H1 (cell line): ENCODE data around the gene MYO9A. TPM values are rescaled to one million over a fixed set of nuclear protein-coding genes. Genes with fewer than 3 reads are reported as not detected.

ENCODE experiments used
- CTCF ChIA-PET: fragments of 300-600 bp; sonication (Branson Sonifier 250); formaldehyde crosslinking; loops from one replicate; lab custom pipeline; 2021; ENCODE audit not compliant: partially characterized antibody; lab: Charles Lee
- POLR2A ChIA-PET: fragments of 300-600 bp; sonication (Branson Sonifier 250); formaldehyde crosslinking; loops from one replicate; lab custom pipeline; 2021; ENCODE audit warnings: inconsistent platforms; ENCODE audit not compliant: partially characterized antibody; lab: Charles Lee
- DNase-seq, 2 experiments: peaks; one replicate each; pipeline versions ENCODE4 v3.0.0 to v3.0.0-alpha.2; 2010 to 2022; ENCODE audit warnings: low spot score in 2 of 2, low read depth in 1 of 2, mixed read lengths in 1 of 2
- FAIRE-seq: peaks from 2 replicates; lab custom pipeline; 2011; peaks lifted over from hg19 to GRCh38; lab: Jason Lieb, UNC
- H2AFZ ChIP-seq: 2 replicates; pipeline ENCODE4 v1.8.1; 2012; ENCODE audit warnings: low read length, inconsistent platforms
- H2AK5ac ChIP-seq: 2 replicates; pipeline ENCODE4 v1.6.1; 2013; ENCODE audit warnings: low read depth, low read length
- H2BK120ac ChIP-seq: replicated peaks from 2 replicates; pipeline ENCODE3; 2013; ENCODE audit warnings: low read depth, low read length, inconsistent platforms
- H2BK12ac ChIP-seq: 2 replicates; pipeline ENCODE4 v1.6.1; 2013; ENCODE audit warnings: low read depth, low read length
- H2BK15ac ChIP-seq: 2 replicates; pipeline ENCODE4 v1.6.1; 2013; ENCODE audit warnings: low read length
- H2BK20ac ChIP-seq: 2 replicates; pipeline ENCODE4 v1.6.1; 2013; ENCODE audit warnings: low read length
- H2BK5ac ChIP-seq: 2 replicates; pipeline ENCODE4 v1.6.1; 2013; ENCODE audit warnings: low read depth, low read length
- H3K14ac ChIP-seq: 2 replicates; pipeline ENCODE4 v1.6.1; 2013; ENCODE audit warnings: inconsistent platforms; ENCODE audit not compliant: insufficient read length
- H3K18ac ChIP-seq: 2 replicates; pipeline ENCODE4 v1.6.1; 2013; ENCODE audit warnings: low read length; ENCODE audit errors: extremely low read depth
- H3K23ac ChIP-seq: 2 replicates; pipeline ENCODE4 v1.6.1; 2013; ENCODE audit warnings: inconsistent platforms; ENCODE audit not compliant: insufficient read length
- H3K23me2 ChIP-seq: 2 replicates; pipeline ENCODE4 v1.6.1; 2013; ENCODE audit warnings: low read depth, low read length
- H3K27ac ChIP-seq: 2 replicates; pipeline ENCODE4 v1.6.1; 2011; ENCODE audit warnings: low read depth, low read length, inconsistent platforms
- H3K27me3 ChIP-seq, 4 experiments: replicated peaks in 1 of 4; 1 replicate in 1 of 4; 2 replicates in 3 of 4; pipeline versions ENCODE4 v1.6.1 to v1.8.1; 2011 to 2013; ENCODE audit warnings: low read length in 3 of 4, mild to moderate bottlenecking in 3 of 4, inconsistent platforms in 2 of 4, mixed read lengths in 2 of 4, moderate library complexity in 1 of 4; ENCODE audit not compliant: control insufficient read depth in 3 of 4, insufficient read depth in 3 of 4; ENCODE audit errors: extremely low read depth in 1 of 4
- H3K36me3 ChIP-seq, 4 experiments: 2 replicates each; pipeline versions ENCODE4 v1.6.1 to v1.8.1; 2011 to 2013; ENCODE audit warnings: mild to moderate bottlenecking in 4 of 4, low read length in 3 of 4, moderate library complexity in 2 of 4, control low read depth in 1 of 4, inconsistent platforms in 1 of 4; ENCODE audit not compliant: insufficient read depth in 4 of 4, control insufficient read depth in 2 of 4
- H3K4ac ChIP-seq: replicated peaks from 2 replicates; pipeline ENCODE3; 2013; ENCODE audit warnings: low read length, low read depth, mixed read lengths, inconsistent platforms; ENCODE audit not compliant: insufficient read length
- H3K4me1 ChIP-seq, 4 experiments: replicated peaks in 1 of 4; 1 replicate in 1 of 4; 2 replicates in 3 of 4; pipeline versions ENCODE4 v1.6.1 to v1.8.1; 2011 to 2013; ENCODE audit warnings: low read length in 3 of 4, inconsistent platforms in 2 of 4, mixed read lengths in 1 of 4; ENCODE audit not compliant: insufficient read depth in 4 of 4, control insufficient read depth in 3 of 4
- H3K4me2 ChIP-seq, 2 experiments: 2 replicates each; pipeline versions ENCODE4 v1.6.1 to v1.8.1; 2011 to 2013; ENCODE audit warnings: low read depth in 2 of 2, low read length in 2 of 2, control low read depth in 1 of 2, inconsistent platforms in 1 of 2, mild to moderate bottlenecking in 1 of 2; ENCODE audit not compliant: insufficient read depth in 1 of 2
- H3K4me3 ChIP-seq, 4 experiments: fragments of 200-600, 300-600 bp in 1 of 4; sonication (generic), shearing (Covaris generic), sonication (Bioruptor Twin) in 1 of 4; 2 replicates each; pipeline versions ENCODE4 v1.5.1 to v1.8.1; 2011 to 2016; ENCODE audit warnings: low read length in 4 of 4, low read depth in 3 of 4, control low read depth in 2 of 4, inconsistent platforms in 2 of 4, mild to moderate bottlenecking in 2 of 4, mixed read lengths in 1 of 4, moderate library complexity in 1 of 4; ENCODE audit not compliant: insufficient read depth in 2 of 4; ENCODE audit errors: extremely low read depth in 1 of 4
- H3K56ac ChIP-seq: replicated peaks from 2 replicates; pipeline ENCODE3; 2013; ENCODE audit warnings: low read depth, mild to moderate bottlenecking, mixed read lengths, low read length, inconsistent platforms; ENCODE audit not compliant: insufficient read length
- H3K79me1 ChIP-seq: 2 replicates; pipeline ENCODE4 v1.6.1; 2013; ENCODE audit warnings: low read depth, low read length, control low read depth
- H3K79me2 ChIP-seq, 2 experiments: 2 replicates each; pipeline versions ENCODE4 v1.6.1 to v1.8.1; 2012 to 2013; ENCODE audit warnings: low read length in 2 of 2, mild to moderate bottlenecking in 2 of 2, inconsistent platforms in 1 of 2; ENCODE audit not compliant: insufficient read depth in 2 of 2, control insufficient read depth in 1 of 2
- H3K9ac ChIP-seq, 4 experiments: replicated peaks in 1 of 4; 1 replicate in 1 of 4; 2 replicates in 3 of 4; pipeline versions ENCODE4 v1.6.1 to v1.8.1; 2011 to 2013; ENCODE audit warnings: low read depth in 3 of 4, low read length in 3 of 4, control low read depth in 2 of 4, mild to moderate bottlenecking in 2 of 4, moderate library complexity in 2 of 4, inconsistent platforms in 1 of 4; ENCODE audit errors: extremely low read depth in 1 of 4
- H3K9me3 ChIP-seq, 2 experiments: 2 replicates each; pipeline versions ENCODE4 v1.6.1 to v1.8.1; 2012 to 2013; ENCODE audit warnings: mild to moderate bottlenecking in 2 of 2, moderate library complexity in 2 of 2, control low read depth in 1 of 2, inconsistent platforms in 1 of 2, low read depth in 1 of 2, low read length in 1 of 2, mixed read lengths in 1 of 2; ENCODE audit not compliant: insufficient read depth in 2 of 2
- H4K20me1 ChIP-seq, 2 experiments: replicated peaks in 1 of 2; 2 replicates each; pipeline versions ENCODE3 to v1.8.1; 2011 to 2013; ENCODE audit warnings: inconsistent platforms in 2 of 2, low read length in 2 of 2, mild to moderate bottlenecking in 1 of 2; ENCODE audit not compliant: insufficient read depth in 2 of 2, control insufficient read depth in 1 of 2
- H4K5ac ChIP-seq: 2 replicates; pipeline ENCODE4 v1.6.1; 2013; ENCODE audit warnings: low read length, low read depth, mixed read lengths, inconsistent platforms; ENCODE audit not compliant: insufficient read length
- H4K8ac ChIP-seq: 2 replicates; pipeline ENCODE4 v1.8.0; 2013; ENCODE audit warnings: mild to moderate bottlenecking, moderate library complexity, low read length, inconsistent platforms; ENCODE audit not compliant: insufficient read depth; ENCODE audit errors: extremely low read depth
- H4K91ac ChIP-seq: replicated peaks from 2 replicates; pipeline ENCODE3; 2013; ENCODE audit warnings: low read length, mixed read lengths, inconsistent platforms; ENCODE audit not compliant: insufficient read length
- CHD1 ChIP-seq: IDR thresholded peaks from 2 replicates; pipeline ENCODE4 v1.6.1; 2012; ENCODE audit warnings: low read depth, low read length, improper control_type of control experiment
- CREB1 ChIP-seq: IDR thresholded peaks from 2 replicates; pipeline ENCODE4 v1.6.1; 2012; ENCODE audit warnings: inconsistent platforms
- FOSL1 ChIP-seq: IDR thresholded peaks from 2 replicates; pipeline ENCODE4 v1.6.1; 2011; ENCODE audit warnings: mild to moderate bottlenecking, low read depth, low read length, moderate library complexity; ENCODE audit not compliant: insufficient read depth
- NANOG ChIP-seq: IDR thresholded peaks from 2 replicates; pipeline ENCODE4 v1.6.1; 2011; ENCODE audit warnings: low read length, low read depth, mild to moderate bottlenecking, inconsistent platforms; ENCODE audit not compliant: insufficient read depth, poor library complexity, severe bottlenecking
- POU5F1 ChIP-seq: IDR thresholded peaks from 2 replicates; pipeline ENCODE4 v1.6.1; 2011; ENCODE audit warnings: low read depth, mild to moderate bottlenecking, low read length, moderate library complexity
- RFX5 ChIP-seq: IDR thresholded peaks from 2 replicates; pipeline ENCODE4 v1.6.1; 2011; ENCODE audit warnings: low read depth, low read length, improper control_type of control experiment, borderline replicate concordance
- SAP30 ChIP-seq: fragments of 300-600 bp; sonication (generic); IDR thresholded peaks from 2 replicates; pipeline ENCODE4 v1.7.1; 2012; ENCODE audit warnings: low read length, moderate library complexity, mild to moderate bottlenecking, inconsistent platforms; ENCODE audit not compliant: insufficient read depth, insufficient replicate concordance
- SIN3A ChIP-seq, 2 experiments: IDR thresholded peaks in 1 of 2; conservative IDR thresholded peaks in 1 of 2; 2 replicates each; pipeline ENCODE4 v1.6.1; 2011 to 2012; ENCODE audit warnings: low read length in 2 of 2, improper control_type of control experiment in 1 of 2, low read depth in 1 of 2, mild to moderate bottlenecking in 1 of 2
- SP1 ChIP-seq: IDR thresholded peaks from 2 replicates; pipeline ENCODE4 v1.6.1; 2011; ENCODE audit warnings: low read depth, low read length
- whole genome bisulfite sequencing, 2 experiments: shearing (Covaris generic) in 1 of 2; methylation state at CpG; one replicate each; pipeline versions ENCODE4 v1.1.6 to v1.1.7; 2013 to 2015; ENCODE audit warnings: low lambda C conversion rate in 2 of 2, mixed read lengths in 2 of 2, inconsistent platforms in 1 of 2, low coverage in 1 of 2, missing lambda C conversion rate in 1 of 2; ENCODE audit not compliant: insufficient replicate concordance in 2 of 2, insufficient coverage in 1 of 2, insufficient read length in 1 of 2; ENCODE audit errors: extremely low coverage in 1 of 2, missing lambda C conversion rate in 1 of 2; 5-methylcytosine and 5-hydroxymethylcytosine counted together
- polyA plus RNA-seq, 7 experiments: library from polyadenylated mRNA; depleted of rRNA in 3 of 7; stranded (reverse) in 5 of 7; unstranded in 2 of 7; fragments of >200 nt in 5 of 7; fragments of 200-250 nt in 2 of 7; gene quantifications; 1 replicate in 5 of 7; 2 replicates in 1 of 7; 4 replicates in 1 of 7; pipeline versions ENCODE4 v1.2.1 to v1.2.3, GENCODE V29; 2011 to 2013; ENCODE audit warnings: missing spikeins in 2 of 7, mixed read lengths in 2 of 7
- total RNA-seq: library from RNA; stranded (reverse); fragmentation: NEBNext Ultra II Directional; extraction: Animal tissue kit (Norgen Biotek cat#: 25700); gene quantifications from 2 replicates; pipeline ENCODE4 v1.2.1, GENCODE V29; 2021

The MYO9A gene
- total and polyA plus RNA-seq, 2 of the 8 experiments (the other 6 are each of a cell fraction or from before 2014, with no cell fraction given) = 3.9 to 26.0 TPM

DNA sequence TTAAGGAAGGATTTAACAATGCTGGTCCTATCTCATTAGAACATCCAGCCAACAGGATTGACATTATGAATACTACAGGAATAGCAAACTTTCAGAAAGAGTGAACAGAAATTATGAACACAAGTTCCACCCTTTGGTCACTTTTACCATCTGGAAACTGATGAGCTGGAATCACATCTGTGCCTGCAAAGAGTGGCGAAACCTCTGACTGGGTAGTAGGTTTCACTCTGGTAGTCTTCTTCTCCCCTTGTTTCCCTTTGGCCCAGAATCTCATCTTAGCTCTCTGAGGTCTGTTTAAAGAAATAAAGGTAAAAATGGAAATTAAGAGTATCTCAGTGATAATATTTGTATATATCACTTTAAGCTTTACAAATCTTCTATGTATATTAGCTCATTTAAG, 234.5 kb downstream of the MYO9A start:
- H4K20me1 ChIP-seq = no peaks in the 10 kb centered on the region
- no peak overlapping the region for H3K4me2 ChIP-seq
- H3K4ac ChIP-seq = no peak overlapping the region
- H3K79me2 ChIP-seq = no peaks in the 10 kb centered on the region
- WGBS, 2 experiments = 83% methylated on average over 1 of the region's 1 CpG; no CpG with 5 or more reads in 1 of the 2 experiments
- H3K4me1 ChIP-seq = peaks cover 0 to 9% (median 0%) of the 10 kb centered on the region in 4 experiments; a peak in 2 of 7 replicates
- no peaks in the 10 kb centered on the region for H3K23me2 ChIP-seq
- DNase-seq = no peak
- ChIA-PET CTCF (interaction anchor here (1.0 kb wide), 1 partner anchor 82 kb away, joined by 4 read pairs; no protein-coding TSS in a partner anchor), POLR2A (no interaction called here)
- H3K79me1 ChIP-seq = no peaks in the 10 kb centered on the region
- no peak overlapping the region for H3K4me3 ChIP-seq
- H2BK120ac ChIP-seq = no peak overlapping the region
- H3K56ac ChIP-seq = no peak overlapping the region
- no peak overlapping the region for H2AFZ ChIP-seq
- H2BK15ac ChIP-seq = no peak overlapping the region
- TF ChIP-seq POU5F1 = no peak
- TF ChIP-seq SIN3A (conservative IDR thresholded peaks at IDR 0.05 in 1 of 2, IDR thresholded peaks at IDR 0.05 in 1 of 2; ENCODE audit: low read depth in 1 of 2, low read length in 2 of 2) = no peak
- TF ChIP-seq FOSL1 = no peak
- no peak for TF ChIP-seq NANOG
- TF ChIP-seq SP1 = no peak
- no peak for TF ChIP-seq RFX5
- no peak for TF ChIP-seq CREB1
- TF ChIP-seq CHD1 = no peak
- TF ChIP-seq SAP30 = no peak
- FAIRE-seq = no peak
- no peak overlapping the region for H2AK5ac ChIP-seq
- no peak overlapping the region for H2BK20ac ChIP-seq
- H3K27ac ChIP-seq = no peak overlapping the region
- no peak overlapping the region for H2BK12ac ChIP-seq
- no peak overlapping the region for H4K8ac ChIP-seq
- H3K23ac ChIP-seq = no peak overlapping the region
- H3K14ac ChIP-seq = no peak overlapping the region
- H4K5ac ChIP-seq = no peak overlapping the region
- no peaks in the 10 kb centered on the region for H3K9me3 ChIP-seq
- H3K36me3 ChIP-seq = 0 out of 8 replicates have a peak, but pooled peaks cover 0 to 3% (median 0%) of the 10 kb centered on the region in 4 experiments
- H3K27me3 ChIP-seq = no peaks in the 10 kb centered on the region
- H3K18ac ChIP-seq = no peak overlapping the region
- H4K91ac ChIP-seq = no peak overlapping the region
- H3K9ac ChIP-seq = no peak overlapping the region
- H2BK5ac ChIP-seq = no peak overlapping the region
